CD4-positive, alpha-beta T cell (primary cell): Measurements from ENCODE around the gene PTRH1. TPM values are rescaled to one million over a fixed set of nuclear protein-coding genes. Genes with fewer than 3 reads are reported as not detected.

ENCODE experiments used
- ATAC-seq: fragments of 200-7000 bp; cut with Tn5 transposase; one replicate; pipeline ENCODE4 v1.10.0; 2022; ENCODE audit warnings: mild to moderate bottlenecking; ENCODE audit not compliant: poor library complexity
- CTCF ChIA-PET: fragments of 350-600 bp; sonication (Branson Sonifier 250); formaldehyde crosslinking; loops from one replicate; lab custom pipeline; 2021; ENCODE audit warnings: antibody characterized with exemption, inconsistent platforms; lab: Charles Lee
- POLR2A ChIA-PET: fragments of 350-600 bp; sonication (Branson Sonifier 250); formaldehyde crosslinking; loops from one replicate; lab custom pipeline; 2021; ENCODE audit warnings: antibody characterized with exemption, inconsistent platforms; lab: Charles Lee
- DNase-seq, 14 experiments: peaks; one replicate each; pipeline ENCODE4 v3.0.0-alpha.2; 2013 to 2020; ENCODE audit warnings: mixed read lengths in 2 of 14
- H3K27ac ChIP-seq, 2 donors: one replicate each; pipeline versions ENCODE4 v1.5.1 to v1.7.0; 2013; ENCODE audit warnings: low read length in 2 of 2, low read depth in 1 of 2, mild to moderate bottlenecking in 1 of 2
- H3K27me3 ChIP-seq, 2 experiments: 1 replicate in 1 of 2; 2 replicates in 1 of 2; pipeline versions ENCODE4 v1.6.1 to v1.7.0; 2013; ENCODE audit warnings: low read length in 2 of 2, control low read depth in 1 of 2, mild to moderate bottlenecking in 1 of 2, moderate library complexity in 1 of 2; ENCODE audit not compliant: insufficient read depth in 2 of 2, control insufficient read depth in 1 of 2
- H3K36me3 ChIP-seq: one replicate; pipeline ENCODE4 v1.6.1; 2013; ENCODE audit warnings: low read length, control low read depth; ENCODE audit not compliant: insufficient read depth
- H3K4me1 ChIP-seq: one replicate; pipeline ENCODE4 v1.6.1; 2013; ENCODE audit warnings: low read length, control low read depth; ENCODE audit not compliant: insufficient read depth
- H3K4me3 ChIP-seq: one replicate; pipeline ENCODE4 v1.5.1; 2013; ENCODE audit warnings: mild to moderate bottlenecking, low read length, moderate library complexity
- H3K9me3 ChIP-seq, 2 experiments: 1 replicate in 1 of 2; 2 replicates in 1 of 2; pipeline versions ENCODE4 v1.6.1 to v1.7.0; 2013; ENCODE audit warnings: low read length in 2 of 2, mild to moderate bottlenecking in 2 of 2, control low read depth in 1 of 2, moderate library complexity in 1 of 2; ENCODE audit not compliant: control insufficient read depth in 1 of 2, insufficient read depth in 1 of 2
- H3K27ac Mint-ChIP-seq: one replicate; pipeline ENCODE4 v1.8.0; 2020; ENCODE audit warnings: mixed read lengths
- H3K27me3 Mint-ChIP-seq: one replicate; pipeline ENCODE4 v1.8.0; 2021; ENCODE audit warnings: mixed read lengths
- H3K36me3 Mint-ChIP-seq: one replicate; pipeline ENCODE4 v1.8.0; 2021; ENCODE audit warnings: low read depth, mixed read lengths
- H3K4me1 Mint-ChIP-seq: one replicate; pipeline ENCODE4 v1.8.0; 2021; ENCODE audit warnings: low read depth, mixed read lengths
- H3K4me3 Mint-ChIP-seq: one replicate; pipeline ENCODE4 v1.8.0; 2020; ENCODE audit warnings: mild to moderate bottlenecking, mixed read lengths
- H3K9me3 Mint-ChIP-seq: one replicate; pipeline ENCODE4 v1.8.0; 2020; ENCODE audit warnings: mixed read lengths
- CTCF ChIP-seq: fragments of 200-600 bp; IDR thresholded peaks from one replicate; pipeline ENCODE4 v1.8.0; 2022; ENCODE audit warnings: antibody characterized with exemption, mild to moderate bottlenecking
- intact Hi-C, 2 experiments: fragments of 100-400 bp; cut with DNase I in 1 of 2; cut with micrococcal nuclease in 1 of 2; formaldehyde crosslinking; loops; one replicate each; pipeline versions ENCODE4 v1.15.1 to v1.9.0; 2023 to 2025; cut with DNase I, micrococcal nuclease
- total RNA-seq, 174 experiments: library from RNA in 2 of 174; stranded (reverse) in 2 of 174; gene quantifications; one replicate each; pipeline ENCODE4 v1.2.3 and lab custom pipeline; 2021 to 2026

PTRH1 gene
- total RNA-seq, 2 experiments from 2014 or later = 4.5 to 5.9 TPM

- Mint-ChIP-seq H3K27me3 (no peaks in the 10 kb centered on the region), H3K9me3 (no peaks in the 10 kb centered on the region), H3K4me1 (no peaks in the 10 kb centered on the region), H3K4me3 (no peak overlapping the region), H3K36me3 (no peaks in the 10 kb centered on the region), H3K27ac (no peak overlapping the region)
- H3K9me3 ChIP-seq = no peaks in the 10 kb centered on the region
- no peaks in the 10 kb centered on the region for H3K27me3 ChIP-seq
- DNase-seq (no peak), ATAC-seq (no peak)
- no peak overlapping the region for H3K27ac ChIP-seq
- no peak for TF ChIP-seq CTCF
- intact Hi-C loops = no loop called here
- no peak overlapping the region for H3K4me3 ChIP-seq
- ChIA-PET CTCF (no interaction called here), POLR2A (no interaction called here)
- H3K36me3 ChIP-seq = peaks cover 2% of the 10 kb centered on the region
- H3K4me1 ChIP-seq = no peaks in the 10 kb centered on the region
Observed at GRCh38 chr9:127684576-127684975, 30.9 kb downstream of the PTRH1 start.

DNA sequence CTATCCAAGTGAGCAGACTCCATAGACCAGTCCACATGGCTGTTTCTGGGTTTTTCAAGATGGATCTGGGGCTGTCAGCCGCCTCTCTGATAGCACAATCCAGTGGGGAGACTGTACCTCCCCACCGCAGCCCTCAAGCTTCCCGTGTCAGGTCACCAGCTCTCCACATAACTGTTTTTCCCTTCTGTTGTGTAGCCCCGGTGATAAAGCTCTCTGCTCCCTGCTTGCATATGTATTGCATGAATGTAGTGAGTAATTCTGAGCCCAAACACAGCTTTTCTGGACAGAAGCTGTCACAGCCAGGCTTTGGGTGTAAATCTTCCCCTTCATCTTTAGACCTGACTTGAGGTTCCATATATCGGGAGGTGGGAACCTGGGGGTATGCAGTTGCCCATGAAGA is 31.7 kb downstream of the PTRH1 start:
- Mint-ChIP-seq H3K9me3 (no peaks in the 10 kb centered on the region), H3K4me3 (no peak overlapping the region), H3K27ac (no peak overlapping the region), H3K36me3 (no peaks in the 10 kb centered on the region), H3K4me1 (no peaks in the 10 kb centered on the region), H3K27me3 (no peaks in the 10 kb centered on the region)
- Histone ChIP-seq H3K36me3 (peaks cover 2% of the 10 kb centered on the region), H3K4me3 (no peak overlapping the region), H3K27ac (no peak overlapping the region), H3K4me1 (no peaks in the 10 kb centered on the region), H3K27me3 (no peaks in the 10 kb centered on the region), H3K9me3 (no peaks in the 10 kb centered on the region)
- TF ChIP-seq CTCF = no peak
- POLR2A ChIA-PET = no interaction called here
- no peak for ATAC-seq
- no peak for DNase-seq
- intact Hi-C loops = no loop called here
- CTCF ChIA-PET = no interaction called here

DNA sequence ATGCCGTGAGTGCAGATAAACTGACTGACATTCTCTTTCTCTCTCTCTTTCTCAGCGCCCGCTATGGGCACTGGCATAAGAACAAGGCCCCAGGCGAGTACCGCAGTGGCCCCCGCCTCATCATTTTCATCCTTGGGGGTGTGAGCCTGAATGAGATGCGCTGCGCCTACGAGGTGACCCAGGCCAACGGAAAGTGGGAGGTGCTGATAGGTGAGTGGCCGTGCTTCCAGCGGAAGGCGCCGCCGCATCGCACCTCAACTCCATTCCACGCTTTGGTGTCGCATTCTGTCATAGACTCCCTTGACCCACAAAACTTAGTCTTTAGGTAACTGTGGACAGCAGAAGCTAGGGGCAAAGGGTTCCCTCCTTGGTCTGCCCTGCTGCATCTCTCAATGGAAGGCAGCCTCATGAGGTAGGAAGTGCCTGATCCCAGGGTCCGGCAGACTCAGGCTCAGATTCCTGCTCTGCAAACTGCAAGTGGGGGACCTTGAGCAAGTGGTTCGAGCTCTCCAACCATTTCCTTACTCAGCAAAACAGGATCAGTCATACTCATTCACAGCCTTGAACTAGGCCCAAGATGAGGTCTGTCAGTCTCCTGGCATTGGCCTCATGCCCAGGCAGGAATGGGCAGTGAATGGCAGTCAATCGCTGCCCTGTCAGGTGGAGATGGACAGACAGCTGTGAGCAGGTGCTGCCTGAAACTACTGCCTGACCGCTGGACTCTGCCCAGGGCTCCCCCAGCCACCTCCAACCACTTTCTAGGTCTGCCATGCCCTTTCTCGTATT is 32.9 kb downstream of the PTRH1 start:
- no peaks in the 10 kb centered on the region for H3K36me3 Mint-ChIP-seq
- DNase-seq (no peak), ATAC-seq (no peak)
- no peaks in the 10 kb centered on the region for H3K27me3 Mint-ChIP-seq
- H3K9me3 Mint-ChIP-seq = no peaks in the 10 kb centered on the region
- CTCF ChIA-PET = no interaction called here
- Histone ChIP-seq H3K9me3 (no peaks in the 10 kb centered on the region), H3K27ac (no peak overlapping the region), H3K27me3 (no peaks in the 10 kb centered on the region), H3K4me1 (no peaks in the 10 kb centered on the region), H3K36me3 (peaks cover 2% of the 10 kb centered on the region), H3K4me3 (no peak overlapping the region)
- no peak overlapping the region for H3K4me3 Mint-ChIP-seq
- intact Hi-C loops = no loop called here
- no peak overlapping the region for H3K27ac Mint-ChIP-seq
- no peak for TF ChIP-seq CTCF
- POLR2A ChIA-PET = no interaction called here
- H3K4me1 Mint-ChIP-seq = no peaks in the 10 kb centered on the region
